ENCODE data around the gene ABCF1.

DNA sequence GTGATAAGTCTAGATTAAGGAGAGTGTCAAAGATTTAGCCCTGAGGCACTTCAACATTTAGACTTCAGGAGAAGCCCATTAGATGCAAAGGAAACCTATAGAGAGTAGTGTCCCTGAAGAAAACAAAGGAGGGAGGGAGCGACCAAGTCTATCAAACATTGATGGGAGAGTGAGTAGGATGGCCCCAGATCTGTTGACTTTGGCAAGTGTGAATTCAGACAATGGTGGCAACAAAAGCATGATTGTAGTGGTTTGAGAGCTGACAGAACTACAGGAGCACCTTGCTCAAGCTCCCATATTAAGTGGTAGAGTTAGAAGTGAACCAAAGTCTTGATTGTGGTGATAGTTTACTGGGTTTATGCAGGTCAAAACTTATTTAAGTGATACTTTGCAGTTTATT lies 979 bp upstream of the ABCF1 start:
- TF ChIP-seq, protein P1, sequence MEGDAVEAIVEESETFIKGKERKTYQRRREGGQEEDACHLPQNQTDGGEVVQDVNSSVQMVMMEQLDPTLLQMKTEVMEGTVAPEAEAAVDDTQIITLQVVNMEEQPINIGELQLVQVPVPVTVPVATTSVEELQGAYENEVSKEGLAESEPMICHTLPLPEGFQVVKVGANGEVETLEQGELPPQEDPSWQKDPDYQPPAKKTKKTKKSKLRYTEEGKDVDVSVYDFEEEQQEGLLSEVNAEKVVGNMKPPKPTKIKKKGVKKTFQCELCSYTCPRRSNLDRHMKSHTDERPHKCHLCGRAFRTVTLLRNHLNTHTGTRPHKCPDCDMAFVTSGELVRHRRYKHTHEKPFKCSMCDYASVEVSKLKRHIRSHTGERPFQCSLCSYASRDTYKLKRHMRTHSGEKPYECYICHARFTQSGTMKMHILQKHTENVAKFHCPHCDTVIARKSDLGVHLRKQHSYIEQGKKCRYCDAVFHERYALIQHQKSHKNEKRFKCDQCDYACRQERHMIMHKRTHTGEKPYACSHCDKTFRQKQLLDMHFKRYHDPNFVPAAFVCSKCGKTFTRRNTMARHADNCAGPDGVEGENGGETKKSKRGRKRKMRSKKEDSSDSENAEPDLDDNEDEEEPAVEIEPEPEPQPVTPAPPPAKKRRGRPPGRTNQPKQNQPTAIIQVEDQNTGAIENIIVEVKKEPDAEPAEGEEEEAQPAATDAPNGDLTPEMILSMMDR (IDR thresholded peaks at IDR 0.05), result no peak
- TF ChIP-seq POLR2A (IDR thresholded peaks at IDR 0.05), result no peak

All from uterus (tissue), 2 donors.